Mesenteric fat pad (tissue), 1 donor: ENCODE measurements around the gene KIRREL3. TPM values are rescaled to one million over a fixed set of nuclear protein-coding genes. Genes with fewer than 3 reads are reported as not detected.

Experiments used
- DNase-seq: peaks from one replicate; pipeline ENCODE4 v3.0.0-alpha.2; 2020; ENCODE audit warnings: low spot score
- total RNA-seq: library from RNA; stranded (reverse); fragmentation: NEBNext Ultra II Directional; extraction: Animal tissue kit (Norgen Biotek cat#: 25700); gene quantifications from one replicate; pipeline ENCODE4 v1.2.1, GENCODE V29; 2021
- donor health status: DM: yes; HTN: yes; CAD: no.

Gene KIRREL3
- total RNA-seq, 1 donor from 2014 or later = 0.13 TPM

DNA sequence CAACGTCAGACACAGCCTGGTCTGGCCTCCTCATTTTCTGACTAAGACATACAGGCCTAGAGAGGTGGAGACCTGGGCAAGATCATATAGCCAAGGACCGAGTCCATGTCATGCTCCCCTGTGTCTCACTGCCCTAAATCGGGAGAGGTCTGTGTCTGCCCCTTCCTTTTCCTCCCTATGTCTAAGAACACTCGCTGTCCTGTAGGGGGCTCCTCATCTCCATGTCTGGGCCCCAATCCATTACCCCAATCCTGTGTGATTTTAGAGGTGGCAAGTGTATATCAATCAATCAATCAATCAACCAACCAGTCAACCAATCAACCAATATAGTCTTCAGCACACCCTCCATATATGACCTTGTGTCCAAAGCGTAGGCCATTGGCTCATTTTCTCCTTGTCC lies 125.7 kb downstream of the KIRREL3 start:
- no peak for DNase-seq

DNA sequence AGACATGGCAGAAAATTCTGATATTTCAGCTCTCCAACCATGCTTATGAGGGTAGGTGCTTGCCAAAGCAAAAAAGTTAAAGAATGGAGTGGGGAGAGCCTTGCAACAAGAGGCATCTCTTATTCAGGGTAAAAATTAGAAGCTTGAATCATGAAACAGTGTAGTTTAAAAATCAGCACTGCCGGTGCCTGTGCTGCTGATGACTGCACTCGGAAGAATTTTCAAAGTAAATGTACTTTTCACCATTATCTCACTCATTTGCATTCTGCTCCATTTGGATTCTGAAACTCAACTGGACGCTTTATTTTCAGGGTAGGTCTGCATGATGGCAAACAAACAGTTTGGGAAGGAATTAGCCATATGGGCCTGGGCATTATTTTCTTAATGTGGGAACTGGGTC lies 126.3 kb downstream of the KIRREL3 start:
- no peak for DNase-seq

DNA sequence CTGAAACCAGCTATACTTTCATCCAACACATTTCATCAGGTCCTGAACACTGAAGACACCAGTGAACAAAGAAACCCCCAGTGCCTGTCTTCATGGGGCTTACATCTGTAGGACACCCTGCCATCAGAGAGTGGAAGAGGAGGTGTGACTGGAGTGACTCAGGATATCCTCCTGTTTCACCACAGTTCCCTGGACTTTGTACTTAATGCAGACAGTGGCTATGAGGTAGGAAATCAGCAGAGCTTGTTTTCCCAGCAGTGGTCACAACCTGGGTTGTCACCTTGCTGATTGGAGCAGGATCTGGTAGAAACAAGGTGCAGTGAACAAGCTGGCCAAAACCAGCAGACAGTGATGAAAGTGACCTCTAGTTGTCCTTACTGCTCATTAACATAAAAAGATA lies 128.8 kb downstream of the KIRREL3 start:
- DNase-seq = no peak

DNA sequence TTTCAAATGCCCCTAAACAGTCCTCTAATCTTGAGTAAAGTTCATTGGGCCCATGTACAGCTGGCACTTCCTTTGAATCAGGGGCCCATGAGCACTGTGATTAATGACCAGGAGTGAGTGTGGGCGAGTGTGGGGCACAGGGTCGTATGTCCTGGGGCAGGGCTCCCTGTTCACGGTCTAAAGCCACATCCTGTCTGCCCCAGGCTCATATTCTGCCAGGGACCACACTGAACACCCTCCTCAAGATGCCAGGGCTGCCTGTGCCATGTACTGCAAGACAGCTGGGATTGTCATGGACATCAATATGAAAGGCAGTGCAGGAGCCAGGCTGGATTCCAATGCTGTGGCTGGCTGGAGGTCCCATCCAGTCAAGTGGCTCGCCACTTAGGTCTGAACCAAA lies 130.5 kb downstream of the KIRREL3 start:
- DNase-seq = no peak

DNA sequence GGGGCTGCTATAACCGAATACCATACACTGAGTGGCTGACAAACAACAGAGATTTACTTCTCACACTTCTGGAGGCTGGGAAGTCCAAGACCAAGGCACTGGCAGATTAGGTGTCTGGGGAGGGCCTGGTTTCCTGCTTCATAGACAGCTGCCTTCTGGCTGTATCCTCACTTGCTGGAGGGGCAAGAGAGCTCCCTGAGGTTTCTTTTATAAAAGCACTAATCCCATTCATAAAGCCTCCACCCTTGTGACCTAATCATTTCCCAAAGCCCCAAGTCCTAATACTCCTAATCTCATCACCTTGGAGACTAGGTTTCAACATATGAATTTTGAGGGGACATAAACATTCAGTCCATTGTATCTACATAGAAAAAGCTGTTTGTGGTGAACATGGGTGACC lies 131.8 kb downstream of the KIRREL3 start:
- DNase-seq = no peak

DNA sequence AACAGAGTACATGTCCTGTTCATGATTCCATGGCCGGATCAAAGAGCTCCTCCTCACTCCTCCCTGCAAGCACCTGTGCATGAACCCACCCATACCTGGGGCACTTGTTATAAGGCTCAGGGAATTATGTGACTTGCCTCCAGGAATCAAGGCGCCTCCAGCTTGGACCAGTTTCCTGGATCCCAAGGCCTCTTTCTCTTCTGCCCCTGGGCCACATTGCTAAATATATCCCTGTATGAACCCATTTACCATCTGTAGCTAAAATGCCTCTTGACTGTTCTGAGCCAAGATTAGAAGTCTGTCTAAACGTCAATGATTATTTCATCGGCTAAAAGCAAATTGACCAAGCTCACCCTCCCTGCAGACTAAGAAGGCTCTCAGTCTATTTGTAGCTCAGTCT lies 135.6 kb downstream of the KIRREL3 start:
- DNase-seq = no peak

DNA sequence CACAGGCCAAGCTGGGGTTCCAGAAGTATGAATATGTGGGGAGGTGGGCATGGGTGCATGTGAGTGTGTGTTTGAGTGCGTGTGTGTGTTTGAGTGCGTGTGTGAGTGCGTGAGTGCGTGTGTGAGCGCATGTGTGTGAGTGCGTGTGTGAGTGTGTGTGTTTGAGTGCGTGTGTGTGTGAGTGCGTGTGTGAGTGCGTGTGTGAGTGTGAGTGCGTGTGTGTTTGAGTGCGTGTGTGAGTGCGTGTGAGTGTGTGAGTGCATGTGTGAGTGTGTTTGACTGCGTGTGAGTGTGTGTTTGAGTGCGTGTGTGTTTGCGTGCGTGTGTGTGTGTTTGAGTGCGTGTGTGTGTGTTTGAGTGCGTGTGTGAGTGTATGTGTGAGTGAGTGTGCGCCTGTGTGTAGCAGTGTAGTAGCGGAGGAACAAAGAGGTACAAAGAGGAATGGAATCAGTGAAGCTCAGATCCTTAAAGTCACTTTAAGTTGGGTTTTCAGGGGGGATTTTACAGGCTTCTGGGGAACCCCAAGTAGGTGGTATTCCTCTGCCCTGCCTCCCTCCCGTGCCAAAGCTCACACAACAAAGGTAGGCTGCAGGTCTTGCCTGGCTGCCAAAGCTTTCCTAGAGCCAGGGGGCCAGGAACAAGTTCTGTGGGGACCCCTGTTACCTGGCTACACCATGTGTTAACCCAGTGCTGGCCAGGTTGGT lies 137.1 kb downstream of the KIRREL3 start:
- DNase-seq = no peak

DNA sequence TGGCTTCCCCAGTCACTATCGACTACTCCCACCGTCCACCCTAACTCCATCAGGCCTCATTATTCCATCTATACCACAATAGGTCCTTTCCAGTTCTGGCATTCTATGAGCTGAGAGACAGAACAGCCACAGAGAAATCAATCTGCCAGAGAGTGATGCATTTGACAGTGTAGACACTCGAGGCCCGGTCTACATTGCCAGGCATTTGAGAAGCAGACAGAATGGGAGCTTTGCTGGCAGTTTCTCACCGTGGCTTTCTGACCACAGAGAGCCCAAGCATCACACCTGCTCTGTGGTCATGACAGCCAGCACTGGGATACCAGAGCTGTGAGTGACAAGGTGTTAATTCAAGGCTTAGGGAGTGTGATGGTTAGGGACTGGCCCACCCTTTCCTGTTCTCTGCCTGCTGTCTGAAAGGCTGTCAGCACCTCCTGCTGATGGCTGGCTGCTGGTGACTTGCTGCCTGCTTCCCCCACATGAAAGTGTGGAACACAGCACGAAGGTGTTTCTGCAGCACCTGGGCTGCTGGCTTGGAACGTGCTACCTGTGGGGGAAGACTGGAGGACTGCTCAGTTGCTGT lies 137.8 kb downstream of the KIRREL3 start:
- no peak for DNase-seq

DNA sequence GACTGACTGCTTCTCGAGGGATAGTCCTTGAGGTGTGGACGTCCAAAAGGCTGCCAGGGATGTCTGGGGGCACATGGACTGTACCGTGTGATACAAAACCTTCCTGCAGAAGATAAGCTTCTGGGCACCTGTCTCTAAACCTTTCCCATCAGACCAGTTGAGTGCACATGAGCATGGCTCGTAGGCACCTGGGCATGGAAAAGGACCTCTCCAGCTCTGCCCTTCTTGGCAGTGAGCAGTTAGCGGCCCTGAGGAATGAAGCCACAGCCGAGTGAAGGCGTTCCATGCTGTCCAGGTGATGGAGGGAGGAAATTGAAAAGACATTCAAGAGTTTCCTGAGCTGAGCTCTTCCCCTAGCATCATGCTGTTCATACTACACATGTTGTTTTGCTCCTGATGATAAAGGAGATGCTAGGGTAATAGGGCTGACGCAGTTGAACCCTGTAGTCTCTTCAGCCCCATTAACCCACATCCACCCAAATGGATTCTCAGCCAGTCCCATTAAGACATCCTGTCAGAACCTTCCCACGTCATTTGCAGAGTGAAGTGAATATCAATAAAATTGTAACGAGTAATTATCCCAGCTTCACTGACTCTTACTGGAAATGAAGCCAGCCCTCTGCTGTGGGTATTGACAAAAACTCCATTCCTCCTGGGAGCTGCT lies 138.6 kb downstream of the KIRREL3 start:
- no peak for DNase-seq

DNA sequence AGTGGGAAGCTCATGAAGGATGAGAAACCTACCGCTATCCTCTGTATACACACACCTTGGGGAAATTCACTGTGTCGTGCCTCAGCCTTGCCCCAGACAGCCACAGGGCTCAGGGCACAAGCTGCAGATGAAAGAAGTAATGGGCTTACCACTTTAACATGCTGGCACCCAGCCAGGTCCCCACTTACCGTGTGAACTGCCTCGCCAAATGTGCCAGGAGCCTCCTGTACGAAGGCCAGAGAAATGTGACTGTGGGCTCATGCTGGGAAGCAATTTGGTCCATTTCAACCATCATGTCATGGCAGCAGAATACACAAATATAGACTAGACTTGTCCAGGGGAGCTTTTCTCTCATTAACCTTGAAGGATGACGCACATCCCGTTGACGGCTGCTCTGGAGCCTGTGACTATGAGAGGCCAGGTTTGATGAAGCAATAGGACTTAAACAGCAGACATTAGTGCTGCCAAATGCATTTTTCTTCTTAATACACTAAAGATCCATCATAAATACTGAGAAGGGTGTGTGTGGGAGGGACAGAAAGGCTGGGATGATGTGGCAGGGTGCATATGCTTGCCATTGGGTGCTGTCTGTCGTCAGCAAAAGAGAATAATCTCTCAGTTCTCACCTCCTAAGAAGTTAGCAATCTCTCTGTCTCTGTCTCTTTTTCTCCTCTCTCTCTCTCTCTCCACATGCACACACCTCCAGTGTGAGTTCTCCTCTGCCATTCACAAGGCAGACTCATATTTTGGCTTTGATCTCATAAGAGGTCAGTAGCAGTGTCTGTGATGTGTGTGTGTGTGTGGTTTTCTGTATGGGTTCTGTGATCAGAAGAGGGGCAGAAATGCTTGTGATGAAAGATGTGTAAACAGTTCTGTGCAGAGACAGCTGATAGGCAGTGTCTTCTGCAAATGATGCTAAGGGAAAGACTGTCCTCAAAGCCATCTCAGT lies 142.4 kb downstream of the KIRREL3 start:
- DNase-seq = no peak

DNA sequence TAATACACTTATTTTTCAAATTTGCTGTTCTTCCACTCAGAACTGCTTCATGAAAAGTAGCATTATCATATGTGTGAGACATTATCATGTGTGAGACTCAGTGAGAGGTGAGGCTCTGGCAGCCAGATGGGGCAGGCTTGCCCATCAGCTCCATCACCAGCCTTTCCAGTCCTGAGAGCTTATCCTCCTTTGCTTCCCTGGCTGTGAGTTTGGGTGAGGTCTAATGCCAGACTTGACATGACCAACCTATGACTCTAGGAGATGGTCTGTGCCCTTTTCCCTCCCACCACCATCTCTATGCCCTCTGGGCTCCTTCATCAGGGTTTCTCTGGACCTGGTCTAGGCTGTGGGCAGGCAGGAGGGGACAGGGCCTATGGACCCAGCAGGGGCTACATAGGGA lies 145.0 kb downstream of the KIRREL3 start:
- DNase-seq = no peak

DNA sequence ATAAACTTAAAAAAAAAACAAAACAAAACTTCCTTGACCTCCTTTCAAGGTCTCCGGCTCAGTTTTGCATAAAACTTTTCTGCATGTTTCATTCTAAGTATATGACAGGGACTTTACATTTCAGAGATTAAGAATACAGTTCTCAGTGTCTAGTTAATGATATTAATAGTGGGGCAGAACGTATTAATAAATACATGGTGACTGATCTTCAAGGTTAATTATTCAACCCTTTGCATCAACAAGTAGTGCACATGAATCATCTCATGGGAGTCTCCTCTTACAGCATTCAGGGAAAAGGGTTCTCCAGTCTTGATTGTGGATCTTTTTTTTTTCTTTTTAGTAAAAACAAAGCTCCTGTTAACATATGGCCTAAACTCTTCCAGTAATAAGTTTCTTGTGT lies 146.8 kb downstream of the KIRREL3 start:
- no peak for DNase-seq

DNA sequence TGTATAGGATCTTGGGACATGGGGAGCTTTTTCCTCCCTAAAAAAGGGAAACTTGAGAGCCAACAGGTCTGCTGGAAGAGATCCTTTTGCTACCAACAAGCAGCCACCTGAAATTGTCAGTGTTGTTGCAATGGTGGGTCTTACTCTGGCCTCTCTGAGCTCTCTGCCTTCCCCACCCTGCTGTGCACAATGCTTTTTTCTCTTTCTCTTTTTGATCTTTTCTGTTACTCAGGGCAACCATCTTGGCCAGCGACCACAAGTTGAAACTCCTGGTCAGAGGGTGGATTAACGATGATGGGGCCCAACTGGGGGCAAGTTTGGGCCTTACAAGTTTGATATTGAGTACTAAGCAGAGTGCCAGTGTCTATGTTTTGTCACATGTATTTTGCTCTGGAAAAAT lies 155.8 kb downstream of the KIRREL3 start:
- DNase-seq = no peak

DNA sequence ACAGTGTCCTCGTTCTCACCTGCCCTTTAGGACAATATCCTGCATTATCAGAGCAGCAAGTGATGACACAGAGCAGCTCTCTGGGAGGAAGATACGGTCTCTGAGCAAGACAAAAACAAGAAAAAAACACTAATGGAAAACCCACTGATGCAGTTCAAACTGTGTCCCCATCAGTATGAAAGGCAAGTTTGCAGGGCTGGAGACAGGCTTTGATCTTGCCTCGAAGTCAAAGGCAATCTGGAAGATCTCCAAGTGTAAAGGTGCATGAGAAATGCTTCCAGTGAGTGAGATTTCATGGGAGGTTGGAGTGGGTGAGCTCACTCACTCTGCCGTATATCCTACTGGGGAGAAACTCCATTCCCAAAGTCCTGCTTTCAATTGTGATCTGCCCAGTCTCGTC lies 157.5 kb downstream of the KIRREL3 start:
- DNase-seq = no peak

DNA sequence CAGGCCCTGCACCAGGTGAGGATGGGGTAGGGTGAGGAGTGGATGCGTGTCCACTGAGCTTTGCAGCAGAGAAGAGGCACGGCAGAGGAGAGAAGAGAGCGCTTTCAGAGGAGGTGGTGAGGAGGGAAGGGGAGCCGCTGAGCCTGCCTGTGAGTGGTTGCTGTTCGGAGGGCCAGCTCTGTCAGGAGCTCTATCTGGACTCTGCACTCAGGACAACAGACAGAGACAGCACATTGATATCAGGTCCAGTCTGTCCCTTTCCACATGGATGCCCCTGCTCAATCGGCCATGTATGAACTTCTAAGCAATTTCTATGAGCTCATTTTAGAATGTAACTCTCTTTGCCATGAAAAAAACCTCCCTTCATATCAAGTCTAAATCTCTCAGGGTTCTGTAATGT lies 158.6 kb downstream of the KIRREL3 start:
- no peak for DNase-seq

DNA sequence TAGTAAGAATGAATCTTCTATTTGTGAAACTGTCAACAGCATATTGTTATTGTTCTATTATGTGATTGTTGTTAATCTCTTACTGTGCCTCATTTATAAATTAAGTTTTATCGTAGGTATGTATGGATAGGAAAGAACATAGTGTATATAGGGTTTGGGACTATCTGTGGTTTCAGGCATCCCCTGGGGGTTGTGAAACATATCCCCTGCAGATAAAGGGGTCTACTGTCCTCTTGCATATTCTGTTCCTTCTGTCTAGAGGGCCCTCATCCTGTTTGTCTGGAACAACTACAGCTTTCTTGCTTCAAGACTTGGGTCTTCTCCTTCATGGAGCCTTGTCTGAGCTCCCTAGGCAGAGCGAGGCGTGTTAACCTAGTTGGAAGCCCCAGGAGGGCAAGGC lies 159.6 kb downstream of the KIRREL3 start:
- no peak for DNase-seq

DNA sequence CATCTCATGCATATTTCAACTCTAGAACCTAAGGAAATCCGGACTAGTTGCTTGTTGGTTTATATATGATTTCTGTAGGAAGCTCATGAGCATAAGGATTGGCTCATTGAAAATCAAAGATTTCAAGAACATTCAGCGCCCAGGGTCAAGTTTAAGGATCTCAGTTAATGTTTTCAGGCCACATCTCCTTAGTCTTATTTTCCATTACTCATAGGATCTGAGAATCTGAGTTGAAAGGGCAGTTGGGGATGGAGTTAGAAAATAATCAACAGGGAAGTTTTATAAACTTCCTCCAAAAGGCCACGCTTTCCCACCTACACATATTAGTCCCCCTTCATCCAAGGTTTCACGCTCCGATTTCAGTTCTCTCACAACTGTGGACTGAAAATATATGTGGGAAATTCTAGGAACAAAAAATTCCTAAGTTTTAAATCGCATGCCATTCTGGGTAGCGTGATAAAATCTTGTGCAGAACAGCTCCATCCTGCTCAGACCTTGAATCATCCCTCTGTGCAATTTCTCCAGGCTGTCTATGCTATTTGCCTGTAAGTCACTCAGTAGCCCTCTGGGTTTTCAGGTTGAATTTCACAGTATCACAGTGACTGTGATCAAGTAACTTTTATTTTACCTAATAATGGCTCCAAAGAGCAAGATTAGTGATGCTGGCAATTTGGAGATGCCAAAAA lies 160.2 kb downstream of the KIRREL3 start:
- no peak for DNase-seq

DNA sequence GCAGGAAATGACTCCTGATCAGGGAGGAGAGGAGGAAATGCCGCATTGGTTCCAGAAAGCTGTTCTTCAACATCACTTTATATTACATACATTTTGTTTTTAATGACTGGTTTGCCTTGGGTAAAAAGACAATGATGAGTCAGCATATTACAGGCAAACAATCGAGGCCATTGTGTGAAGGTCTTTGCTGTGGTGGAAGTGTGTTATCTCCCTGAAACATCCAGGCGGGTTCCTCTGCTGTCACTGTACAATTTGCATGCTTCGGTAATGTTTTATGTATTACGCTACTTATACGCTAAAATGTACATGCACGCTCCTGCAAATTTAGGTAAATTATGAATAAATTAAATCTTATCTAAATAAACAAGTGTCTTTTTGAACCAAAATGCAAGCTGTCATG lies 161.1 kb downstream of the KIRREL3 start:
- no peak for DNase-seq

DNA sequence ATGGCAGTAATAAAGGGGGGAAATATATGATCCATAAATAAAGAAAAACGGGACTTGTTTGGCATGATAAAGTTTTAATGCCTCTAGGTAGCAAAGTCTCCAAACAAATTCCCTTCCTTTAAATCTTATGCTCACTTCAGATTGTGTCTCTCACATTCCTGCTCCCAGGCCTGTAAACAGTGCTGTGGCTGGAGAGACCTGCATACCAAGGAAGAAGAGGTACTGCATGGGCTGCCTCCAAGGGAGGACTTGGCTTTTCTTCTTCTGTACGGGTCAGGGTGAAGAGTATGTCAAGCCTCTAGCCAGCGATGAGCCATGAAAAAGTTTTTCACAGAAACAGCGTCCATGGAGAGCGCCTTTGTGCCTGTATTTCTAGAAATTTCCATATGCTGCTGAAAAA lies 161.8 kb downstream of the KIRREL3 start:
- no peak for DNase-seq

DNA sequence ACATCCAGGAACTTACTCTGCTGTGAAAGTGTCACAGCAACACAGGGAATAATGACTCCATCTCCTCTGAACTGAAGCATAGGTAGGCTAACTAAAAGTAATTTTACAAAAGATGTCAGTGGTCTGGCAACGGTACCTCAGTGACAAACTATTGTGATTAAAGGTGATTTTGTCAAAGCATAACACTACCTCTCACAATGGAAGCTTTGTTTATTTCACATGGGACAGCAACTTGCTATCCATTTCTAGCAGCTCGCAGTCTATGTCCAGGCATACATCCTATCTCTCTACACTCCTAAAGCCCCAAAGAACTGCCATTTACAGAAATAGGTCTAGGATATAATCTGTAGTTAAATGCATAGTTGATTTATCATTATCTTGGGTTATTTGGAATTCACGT lies 163.0 kb downstream of the KIRREL3 start:
- no peak for DNase-seq

DNA sequence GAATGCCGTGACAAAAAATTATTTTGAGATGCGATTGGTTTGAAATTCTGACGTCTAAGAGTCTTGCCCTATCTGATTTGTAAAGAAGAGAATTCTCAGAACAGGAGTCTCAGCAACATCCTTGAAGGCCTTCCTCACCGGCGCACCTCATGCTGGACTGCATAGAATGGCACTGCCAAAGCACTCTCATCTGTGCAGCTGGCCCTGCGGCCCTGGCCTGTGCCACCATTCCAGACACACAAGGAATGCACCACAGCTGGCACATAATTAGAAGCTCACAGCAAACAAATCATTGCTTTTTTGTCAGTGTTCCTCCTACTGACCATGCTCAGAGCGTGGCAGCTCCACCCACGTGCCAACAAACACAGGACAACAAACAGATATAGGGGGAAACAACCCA lies 166.0 kb downstream of the KIRREL3 start:
- DNase-seq = no peak
